HCT116 (cell line): ENCODE results near the gene AVEN. TPM values are rescaled to one million over a fixed set of nuclear protein-coding genes. Genes with fewer than 3 reads are reported as not detected.

ENCODE experiments used
- ATAC-seq: fragments of 200-7000 bp; cut with Tn5 transposase; 2 replicates; pipeline ENCODE4 v1.9.1; 2020; ENCODE audit warnings: mild to moderate bottlenecking, moderate library complexity
- BruUV-seq: library from RNA; stranded (reverse); fragments of 400-500 nt; replicated peaks from 2 replicates; lab custom pipeline; 2021; lab: Mats Ljungman, UMichigan
- CTCF ChIA-PET: fragments of 300-600 bp; sonication (Branson Sonifier 250); formaldehyde crosslinking; loops from one replicate; lab custom pipeline; 2021; ENCODE audit warnings: antibody characterized with exemption; lab: Charles Lee
- POLR2A ChIA-PET: fragments of 300-600, 350-600 bp; sonication (Branson Sonifier 250); formaldehyde crosslinking; loops from one replicate; lab custom pipeline; 2021; ENCODE audit warnings: antibody characterized with exemption; lab: Charles Lee
- RAD21 ChIA-PET, 2 experiments: fragments of 300-600 bp; sonication (Branson Sonifier 250); formaldehyde crosslinking; loops; one replicate each; lab custom pipeline; 2023; ENCODE audit warnings: low total read pairs in 2 of 2; ENCODE audit not compliant: uncharacterized antibody in 2 of 2, unreplicated experiment in 2 of 2, low non-redundant PET in 1 of 2; lab: Charles Lee
- DNase-seq: peaks from one replicate; pipeline ENCODE4 v3.0.0-alpha.2; 2010; ENCODE audit warnings: low read depth, low spot score
- H2AFZ ChIP-seq: fragments of 200-600 bp; shearing (Covaris generic), sonication (generic); 2 replicates; pipeline ENCODE4 v1.6.1; 2017; ENCODE audit warnings: low read depth, mixed run types, mixed read lengths, antibody characterized with exemption, low read length; ENCODE audit not compliant: poor library complexity, severe bottlenecking
- H3K27ac ChIP-seq: 2 replicates; pipeline ENCODE4 v1.5.1; 2012; ENCODE audit warnings: low read depth, low read length
- H3K27me3 ChIP-seq: fragments of 200-600 bp; sonication (generic); 2 replicates; pipeline ENCODE4 v1.6.1; 2016; ENCODE audit warnings: mixed run types, low read length, mixed read lengths; ENCODE audit not compliant: insufficient read depth
- H3K36me3 ChIP-seq, 2 experiments: fragments of 200-500 bp in 1 of 2; fragments of 200-600 bp in 1 of 2; sonication (Bioruptor generic) in 1 of 2; sonication (generic) in 1 of 2; 2 replicates each; pipeline versions ENCODE4 v1.5.1 to v1.6.1; 2014 to 2016; ENCODE audit warnings: low read length in 2 of 2, inconsistent platforms in 1 of 2, mixed read lengths in 1 of 2, mixed run types in 1 of 2; ENCODE audit not compliant: insufficient read depth in 2 of 2, control insufficient read depth in 1 of 2
- H3K4me1 ChIP-seq, 2 experiments: fragments of 200-600 bp in 1 of 2; sonication (generic) in 1 of 2; 2 replicates each; pipeline versions ENCODE4 v1.5.1 to v1.6.1; 2012 to 2017; ENCODE audit warnings: low read length in 2 of 2, inconsistent platforms in 1 of 2, mild to moderate bottlenecking in 1 of 2, mixed read lengths in 1 of 2, mixed run types in 1 of 2, moderate library complexity in 1 of 2; ENCODE audit not compliant: insufficient read depth in 2 of 2, control insufficient read depth in 1 of 2
- H3K4me2 ChIP-seq: fragments of 200-600 bp; sonication (generic); 2 replicates; pipeline ENCODE4 v1.6.1; 2017; ENCODE audit warnings: mixed run types, low read length, mixed read lengths
- H3K4me3 ChIP-seq, 2 experiments: fragments of 200-600 bp in 1 of 2; sonication (generic) in 1 of 2; replicated peaks in 1 of 2; 2 replicates each; pipeline ENCODE4 v1.5.1; 2011 to 2016; ENCODE audit warnings: low read length in 2 of 2, control low read depth in 1 of 2, low read depth in 1 of 2, mild to moderate bottlenecking in 1 of 2, mixed read lengths in 1 of 2, mixed run types in 1 of 2
- H3K79me2 ChIP-seq: fragments of 200-600 bp; sonication (generic); 2 replicates; pipeline ENCODE4 v1.6.1; 2017; ENCODE audit warnings: mild to moderate bottlenecking, mixed run types, low read length, moderate library complexity, mixed read lengths; ENCODE audit not compliant: insufficient read depth
- H3K9ac ChIP-seq: fragments of 200-600 bp; sonication (generic); 2 replicates; pipeline ENCODE4 v1.6.1; 2016; ENCODE audit warnings: low read length, mixed read lengths
- H3K9me2 ChIP-seq: fragments of 200-600 bp; sonication (generic), shearing (Covaris generic); 2 replicates; pipeline ENCODE4 v1.6.1; 2017; ENCODE audit warnings: mixed run types, mild to moderate bottlenecking, moderate library complexity; ENCODE audit not compliant: insufficient read depth
- H3K9me3 ChIP-seq, 2 experiments: fragments of 200-500 bp in 1 of 2; fragments of 200-600 bp in 1 of 2; sonication (Bioruptor generic) in 1 of 2; sonication (generic) in 1 of 2; 2 replicates each; pipeline ENCODE4 v1.6.1; 2014 to 2017; ENCODE audit warnings: low read length in 2 of 2, mixed read lengths in 2 of 2, inconsistent platforms in 1 of 2, low read depth in 1 of 2, mild to moderate bottlenecking in 1 of 2, mixed run types in 1 of 2, moderate library complexity in 1 of 2; ENCODE audit not compliant: control insufficient read depth in 1 of 2, insufficient read depth in 1 of 2
- H4K20me1 ChIP-seq: fragments of 200-600 bp; sonication (generic), shearing (Covaris generic); 2 replicates; pipeline ENCODE4 v1.6.1; 2017; ENCODE audit warnings: mixed run types, mild to moderate bottlenecking, moderate library complexity; ENCODE audit not compliant: insufficient read depth
- CEBPB ChIP-seq: IDR thresholded peaks from 2 replicates; pipeline ENCODE4 v1.6.1; 2012; ENCODE audit warnings: low read depth
- EZH2 ChIP-seq: fragments of 200-600 bp; sonication (generic); IDR thresholded peaks from 2 replicates; pipeline ENCODE4 v1.6.1; 2017; ENCODE audit warnings: antibody characterized with exemption, mixed run types
- RAD21 ChIP-seq: IDR thresholded peaks from 2 replicates; pipeline ENCODE4 v1.6.1; 2012; ENCODE audit warnings: low read depth, mild to moderate bottlenecking
- SIN3A ChIP-seq: IDR thresholded peaks from 2 replicates; pipeline ENCODE4 v1.6.1; 2012; ENCODE audit warnings: low read depth
- intact Hi-C: fragments of 100-400 bp; cut with micrococcal nuclease; formaldehyde crosslinking; loops from 2 replicates; pipeline ENCODE4 v1.10.0; 2022
- total RNA-seq: library from RNA; stranded (reverse); gene quantifications from one replicate; pipeline ENCODE4 v1.2.1, GENCODE V29; 2021; ENCODE audit not compliant: unreplicated experiment
- TF ChIP-seq, protein P1 (sequence below): IDR thresholded peaks from 2 replicates; pipeline ENCODE4 v1.6.1; 2011; ENCODE audit warnings: mild to moderate bottlenecking, low read length, moderate library complexity; ENCODE audit not compliant: insufficient replicate concordance; ENCODE audit errors: extremely low read depth
- TF ChIP-seq, protein P2 (sequence below): IDR thresholded peaks from 2 replicates; pipeline ENCODE4 v1.6.1; 2012
- TF ChIP-seq, protein P3 (sequence below), 3 experiments: fragments of 200-600 bp in 1 of 3; sonication (generic) in 1 of 3; IDR thresholded peaks in 2 of 3; conservative IDR thresholded peaks in 1 of 3; 2 replicates each; pipeline ENCODE4 v1.5.1; 2012 to 2017; ENCODE audit warnings: low read depth in 2 of 3, low read length in 2 of 3, antibody characterized with exemption in 1 of 3, borderline replicate concordance in 1 of 3, control low read depth in 1 of 3, mild to moderate bottlenecking in 1 of 3, mixed read lengths in 1 of 3, mixed run types in 1 of 3, moderate library complexity in 1 of 3; ENCODE audit not compliant: insufficient read depth in 1 of 3

AVEN gene
- total RNA-seq, 1 experiment from 2014 or later: 6.8 TPM

DNA sequence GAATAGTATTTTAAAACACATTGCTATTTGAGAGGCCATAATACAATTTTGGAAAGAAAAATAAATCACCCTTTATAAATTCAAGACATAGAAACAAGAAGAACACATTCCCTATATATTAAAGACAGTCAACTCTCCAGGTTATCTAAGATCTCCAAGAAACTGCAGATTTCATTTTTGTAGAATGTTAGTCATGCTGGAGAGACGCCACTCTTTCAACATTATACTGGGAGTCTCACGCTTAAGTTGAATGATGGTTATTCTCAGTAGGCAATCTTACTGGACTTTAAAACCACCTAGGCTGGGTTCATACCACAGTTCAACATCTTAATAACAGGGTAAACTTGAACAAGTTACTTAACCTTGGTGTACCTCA is 74.4 kb downstream of the AVEN start:
- H3K27me3 ChIP-seq: no peaks in the 10 kb centered on the region
- no peak for TF ChIP-seq SIN3A
- no peak for TF ChIP-seq EZH2
- ChIA-PET CTCF (interaction anchor here (1.0 kb wide), 3 partner anchors 12 to 264 kb away, joined by 3 read pairs; no protein-coding TSS in a partner anchor), POLR2A (no interaction called here), RAD21 (no interaction called here)
- no peaks in the 10 kb centered on the region for H4K20me1 ChIP-seq
- no TSS peak for BruUV-seq
- no peak overlapping the region for H3K9ac ChIP-seq
- H3K36me3 ChIP-seq: no peaks in the 10 kb centered on the region
- no peaks in the 10 kb centered on the region for H3K4me1 ChIP-seq
- no peak overlapping the region for H3K4me3 ChIP-seq
- DNase-seq (no peak), ATAC-seq (no peak)
- no peaks in the 10 kb centered on the region for H3K9me2 ChIP-seq
- H3K4me2 ChIP-seq: no peak overlapping the region
- intact Hi-C loops: loop anchor here (1.0 kb wide), 1 partner anchor 229 kb away; no protein-coding TSS in a partner anchor
- no peaks in the 10 kb centered on the region for H3K9me3 ChIP-seq
- H3K79me2 ChIP-seq: no peaks in the 10 kb centered on the region
- no peak overlapping the region for H2AFZ ChIP-seq
- no peak overlapping the region for H3K27ac ChIP-seq

DNA sequence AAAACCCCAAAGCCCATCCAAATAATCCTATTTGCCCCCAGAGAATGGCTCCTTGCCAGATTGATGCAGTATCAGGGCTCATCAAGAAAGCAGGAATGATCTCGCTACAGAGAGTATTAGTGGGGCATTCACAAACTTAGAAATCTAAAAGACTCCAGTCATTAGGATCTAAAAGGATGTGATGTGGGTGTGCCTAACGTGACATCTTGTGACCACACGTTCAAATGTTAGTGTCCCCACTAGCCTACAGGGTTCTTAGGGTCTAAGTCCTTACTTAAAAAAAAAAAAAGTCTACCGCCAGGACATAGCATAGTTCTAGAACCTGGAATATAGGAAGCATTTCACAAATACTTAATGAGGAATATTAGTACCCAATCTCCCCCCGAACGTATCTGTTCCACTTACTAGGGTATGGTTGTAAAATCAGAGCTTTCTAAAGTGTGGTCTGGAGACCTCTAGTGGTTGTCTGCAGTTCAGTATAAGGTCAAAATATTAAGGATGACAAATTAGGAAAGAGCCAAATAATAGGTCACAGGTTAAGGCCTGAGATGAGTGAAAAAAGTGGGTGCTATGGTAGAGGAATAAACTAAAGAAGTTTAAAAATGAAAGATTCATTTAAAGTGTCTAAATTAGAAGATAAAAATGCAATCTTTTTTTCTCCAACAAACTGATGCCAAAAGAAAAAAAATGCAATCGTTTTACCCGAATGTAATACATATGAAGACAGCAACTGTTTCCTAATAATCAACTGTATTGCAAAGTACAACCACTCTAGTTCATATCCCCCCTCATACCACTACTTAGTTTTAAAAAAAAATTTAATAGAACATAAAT is 75.0 kb downstream of the AVEN start:
- H3K9me3 ChIP-seq: no peaks in the 10 kb centered on the region
- ATAC-seq (peak; percentile 78), DNase-seq (peak; percentile 12)
- no peak overlapping the region for H3K27ac ChIP-seq
- H3K4me2 ChIP-seq: no peak overlapping the region
- no peak overlapping the region for H3K4me3 ChIP-seq
- H3K27me3 ChIP-seq: no peaks in the 10 kb centered on the region
- no peaks in the 10 kb centered on the region for H4K20me1 ChIP-seq
- no peak overlapping the region for H2AFZ ChIP-seq
- intact Hi-C loops: loop anchor here (1.0 kb wide), 1 partner anchor 229 kb away; no protein-coding TSS in a partner anchor
- TF ChIP-seq, protein P1, sequence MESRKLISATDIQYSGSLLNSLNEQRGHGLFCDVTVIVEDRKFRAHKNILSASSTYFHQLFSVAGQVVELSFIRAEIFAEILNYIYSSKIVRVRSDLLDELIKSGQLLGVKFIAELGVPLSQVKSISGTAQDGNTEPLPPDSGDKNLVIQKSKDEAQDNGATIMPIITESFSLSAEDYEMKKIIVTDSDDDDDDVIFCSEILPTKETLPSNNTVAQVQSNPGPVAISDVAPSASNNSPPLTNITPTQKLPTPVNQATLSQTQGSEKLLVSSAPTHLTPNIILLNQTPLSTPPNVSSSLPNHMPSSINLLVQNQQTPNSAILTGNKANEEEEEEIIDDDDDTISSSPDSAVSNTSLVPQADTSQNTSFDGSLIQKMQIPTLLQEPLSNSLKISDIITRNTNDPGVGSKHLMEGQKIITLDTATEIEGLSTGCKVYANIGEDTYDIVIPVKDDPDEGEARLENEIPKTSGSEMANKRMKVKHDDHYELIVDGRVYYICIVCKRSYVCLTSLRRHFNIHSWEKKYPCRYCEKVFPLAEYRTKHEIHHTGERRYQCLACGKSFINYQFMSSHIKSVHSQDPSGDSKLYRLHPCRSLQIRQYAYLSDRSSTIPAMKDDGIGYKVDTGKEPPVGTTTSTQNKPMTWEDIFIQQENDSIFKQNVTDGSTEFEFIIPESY: no peak
- TF ChIP-seq CEBPB: no peak
- TF ChIP-seq, protein P2, sequence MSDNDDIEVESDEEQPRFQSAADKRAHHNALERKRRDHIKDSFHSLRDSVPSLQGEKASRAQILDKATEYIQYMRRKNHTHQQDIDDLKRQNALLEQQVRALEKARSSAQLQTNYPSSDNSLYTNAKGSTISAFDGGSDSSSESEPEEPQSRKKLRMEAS: no peak
- no peak for TF ChIP-seq EZH2
- TF ChIP-seq, protein P3, sequence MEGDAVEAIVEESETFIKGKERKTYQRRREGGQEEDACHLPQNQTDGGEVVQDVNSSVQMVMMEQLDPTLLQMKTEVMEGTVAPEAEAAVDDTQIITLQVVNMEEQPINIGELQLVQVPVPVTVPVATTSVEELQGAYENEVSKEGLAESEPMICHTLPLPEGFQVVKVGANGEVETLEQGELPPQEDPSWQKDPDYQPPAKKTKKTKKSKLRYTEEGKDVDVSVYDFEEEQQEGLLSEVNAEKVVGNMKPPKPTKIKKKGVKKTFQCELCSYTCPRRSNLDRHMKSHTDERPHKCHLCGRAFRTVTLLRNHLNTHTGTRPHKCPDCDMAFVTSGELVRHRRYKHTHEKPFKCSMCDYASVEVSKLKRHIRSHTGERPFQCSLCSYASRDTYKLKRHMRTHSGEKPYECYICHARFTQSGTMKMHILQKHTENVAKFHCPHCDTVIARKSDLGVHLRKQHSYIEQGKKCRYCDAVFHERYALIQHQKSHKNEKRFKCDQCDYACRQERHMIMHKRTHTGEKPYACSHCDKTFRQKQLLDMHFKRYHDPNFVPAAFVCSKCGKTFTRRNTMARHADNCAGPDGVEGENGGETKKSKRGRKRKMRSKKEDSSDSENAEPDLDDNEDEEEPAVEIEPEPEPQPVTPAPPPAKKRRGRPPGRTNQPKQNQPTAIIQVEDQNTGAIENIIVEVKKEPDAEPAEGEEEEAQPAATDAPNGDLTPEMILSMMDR (IDR thresholded peaks at IDR 0.05 in 2 of 3, conservative IDR thresholded peaks at IDR 0.05 in 1 of 3; ENCODE audit: borderline replicate concordance in 1 of 3, insufficient read depth in 1 of 3, low read depth in 2 of 3, low read length in 2 of 3): peak; percentile 25 to 82 (median 76); a peak in 5 of 6 replicates
- TF ChIP-seq RAD21: peak; percentile 56
- no peaks in the 10 kb centered on the region for H3K4me1 ChIP-seq
- POLR2A ChIA-PET: no interaction called here
- no peaks in the 10 kb centered on the region for H3K79me2 ChIP-seq
- no peaks in the 10 kb centered on the region for H3K9me2 ChIP-seq
- CTCF ChIA-PET: interaction anchor here (0.6 to 1.0 kb wide), 4 partner anchors 13 to 263 kb away, joined by 3 read pairs; no protein-coding TSS in a partner anchor
- H3K36me3 ChIP-seq: no peaks in the 10 kb centered on the region
- H3K9ac ChIP-seq: no peak overlapping the region
- no TSS peak for BruUV-seq
- RAD21 ChIA-PET: interaction anchor here in 1 of 2 experiments (0.6 kb wide), 1 partner anchor 104 kb away, joined by 3 read pairs; no protein-coding TSS in a partner anchor
